HAP-1 (cell line): Measurements from ENCODE around the gene SLC30A2.
A peak's percentile ranks its signal among the peaks of the same experiment; 100 is the strongest.

ENCODE experiments used
- DNase-seq, 2 experiments: peaks; one replicate each; pipeline ENCODE4 v3.0.0-alpha.2; 2016 to 2020; ENCODE audit warnings: low spot score in 2 of 2
- H3K27me3 ChIP-seq: fragments of 250-450 bp; sonication (Bioruptor Pico); 2 replicates; pipeline ENCODE4 v1.5.1; 2020; ENCODE audit warnings: low read depth, mild to moderate bottlenecking, moderate library complexity
- H3K36me3 ChIP-seq: fragments of 250-450 bp; sonication (Bioruptor Pico); replicated peaks from 2 replicates; pipeline ENCODE4 v1.5.1; 2020; ENCODE audit warnings: mild to moderate bottlenecking
- H3K4me1 ChIP-seq: fragments of 250-450 bp; sonication (Bioruptor Pico); 2 replicates; pipeline ENCODE4 v1.5.1; 2020; ENCODE audit warnings: mild to moderate bottlenecking
- H3K4me3 ChIP-seq: fragments of 250-450 bp; sonication (Bioruptor Pico); 2 replicates; pipeline ENCODE4 v1.5.1; 2020; ENCODE audit warnings: mild to moderate bottlenecking, moderate library complexity
- H3K9me3 ChIP-seq: fragments of 250-450 bp; sonication (Bioruptor Pico); 2 replicates; pipeline ENCODE4 v1.5.1; 2020; ENCODE audit warnings: mild to moderate bottlenecking, moderate library complexity
- in situ Hi-C: fragments of 300-500 bp; cut with MboI; formaldehyde crosslinking; loops from 3 replicates; pipeline ENCODE4 v1.14.3; 2020; ENCODE audit warnings: low sequenced_read_pairs, inconsistent platforms, mixed read lengths

Gene SLC30A2

DNA sequence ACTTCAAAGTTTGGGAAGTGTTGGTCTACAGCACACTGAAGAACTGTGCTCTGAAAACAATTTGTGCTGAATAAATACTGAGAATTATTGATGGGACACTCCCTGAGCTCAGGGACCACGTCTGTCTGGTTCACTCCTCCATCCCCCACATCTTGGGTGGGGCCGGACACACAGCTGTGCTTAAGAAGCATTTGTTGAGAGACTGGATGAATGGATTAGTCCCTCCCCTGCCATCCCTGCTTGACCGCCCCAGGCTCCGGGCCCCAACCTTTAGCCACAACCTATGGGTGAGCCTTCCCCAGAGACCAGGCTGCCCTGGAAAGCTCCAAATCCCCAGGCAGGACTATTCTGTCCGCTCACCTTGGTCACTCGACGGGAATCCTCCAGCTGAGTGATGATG lies 14.0 kb upstream of the SLC30A2 start:
- H3K4me1 ChIP-seq = no peaks in the 10 kb centered on the region
- in situ Hi-C loops = no loop called here
- DNase-seq = peak in 1 of 2 experiments; percentile 46
- no peak overlapping the region for H3K4me3 ChIP-seq
- no peaks in the 10 kb centered on the region for H3K9me3 ChIP-seq
- no peaks in the 10 kb centered on the region for H3K36me3 ChIP-seq
- no peaks in the 10 kb centered on the region for H3K27me3 ChIP-seq

DNA sequence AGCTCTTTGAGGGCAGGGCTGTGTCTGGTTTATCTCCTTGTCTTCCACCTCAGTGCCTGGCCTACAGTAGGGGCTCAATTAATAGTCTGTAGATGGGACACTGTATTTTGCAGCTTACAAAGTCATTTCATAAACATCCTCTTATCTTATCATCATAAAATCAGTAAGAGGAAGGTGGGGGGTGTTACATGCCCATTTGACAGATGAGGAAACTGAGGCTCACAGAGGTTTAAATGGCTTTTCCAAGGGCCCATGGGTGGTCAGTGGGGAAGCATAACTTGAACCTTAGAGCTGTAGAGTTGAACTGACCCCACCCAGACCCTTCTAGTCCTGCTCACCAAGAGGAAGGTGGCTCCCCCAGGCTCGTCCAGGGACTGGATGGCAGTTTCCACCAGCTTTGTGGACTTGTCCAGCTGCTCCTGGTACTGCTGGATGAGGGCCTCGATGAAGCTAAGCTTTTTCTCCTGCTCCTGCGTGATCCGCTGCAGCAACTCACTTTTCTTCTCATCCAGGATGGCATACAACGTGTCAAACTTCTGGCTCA lies 12.2 kb upstream of the SLC30A2 start:
- H3K9me3 ChIP-seq = no peaks in the 10 kb centered on the region
- H3K4me3 ChIP-seq = no peak overlapping the region
- no peaks in the 10 kb centered on the region for H3K4me1 ChIP-seq
- DNase-seq = no peak
- no peaks in the 10 kb centered on the region for H3K36me3 ChIP-seq
- H3K27me3 ChIP-seq = no peaks in the 10 kb centered on the region
- in situ Hi-C loops = no loop called here

DNA sequence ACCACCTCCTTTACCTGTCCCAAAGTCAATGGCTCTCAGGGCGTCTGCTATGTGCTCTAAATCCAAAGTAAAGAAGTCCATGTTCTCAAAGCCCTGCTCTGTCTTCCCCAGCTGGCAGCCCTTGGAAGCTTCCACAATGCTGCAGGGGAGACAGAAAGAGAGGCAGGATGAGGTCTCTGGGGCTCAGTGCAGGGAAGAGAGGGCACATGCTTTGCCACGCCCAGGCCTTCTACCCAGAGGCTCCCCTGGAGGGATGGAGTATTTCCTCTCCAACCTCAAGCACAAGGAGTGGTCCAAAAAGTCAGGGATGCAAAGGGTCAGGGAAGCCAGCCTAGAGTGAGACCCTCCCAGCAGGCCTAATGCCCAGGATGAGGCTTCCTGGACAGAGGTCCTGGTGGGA lies 11.3 kb upstream of the SLC30A2 start:
- no peaks in the 10 kb centered on the region for H3K27me3 ChIP-seq
- DNase-seq = no peak
- in situ Hi-C loops = no loop called here

DNA sequence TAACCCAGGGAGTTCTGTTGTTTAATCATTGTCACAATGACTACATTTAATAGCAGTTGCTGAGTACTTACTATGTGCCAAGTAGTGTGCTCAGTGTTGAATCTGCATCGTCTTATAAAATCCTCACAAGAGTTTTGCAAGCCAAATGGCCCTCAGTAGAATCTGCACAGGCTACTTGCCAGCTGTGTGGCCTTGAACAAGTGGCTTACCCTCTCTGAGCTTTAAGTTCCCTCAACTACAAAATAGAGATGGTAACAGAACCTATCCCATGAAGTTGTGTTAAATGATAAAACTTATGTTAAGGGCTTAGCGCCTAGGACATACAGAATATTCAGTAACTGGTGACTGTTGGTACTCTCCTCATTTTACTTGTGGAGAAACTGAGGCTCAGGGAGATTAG lies 9.1 kb upstream of the SLC30A2 start:
- in situ Hi-C loops = no loop called here
- Histone ChIP-seq H3K36me3 (no peaks in the 10 kb centered on the region), H3K9me3 (no peaks in the 10 kb centered on the region), H3K4me3 (no peak overlapping the region), H3K27me3 (no peaks in the 10 kb centered on the region), H3K4me1 (no peaks in the 10 kb centered on the region)
- no peak for DNase-seq

More for the DNA sequence above, 11.3 kb upstream of the SLC30A2 start:
- Histone ChIP-seq H3K9me3 (no peaks in the 10 kb centered on the region), H3K36me3 (no peaks in the 10 kb centered on the region), H3K4me1 (no peaks in the 10 kb centered on the region), H3K4me3 (no peak overlapping the region)

DNA sequence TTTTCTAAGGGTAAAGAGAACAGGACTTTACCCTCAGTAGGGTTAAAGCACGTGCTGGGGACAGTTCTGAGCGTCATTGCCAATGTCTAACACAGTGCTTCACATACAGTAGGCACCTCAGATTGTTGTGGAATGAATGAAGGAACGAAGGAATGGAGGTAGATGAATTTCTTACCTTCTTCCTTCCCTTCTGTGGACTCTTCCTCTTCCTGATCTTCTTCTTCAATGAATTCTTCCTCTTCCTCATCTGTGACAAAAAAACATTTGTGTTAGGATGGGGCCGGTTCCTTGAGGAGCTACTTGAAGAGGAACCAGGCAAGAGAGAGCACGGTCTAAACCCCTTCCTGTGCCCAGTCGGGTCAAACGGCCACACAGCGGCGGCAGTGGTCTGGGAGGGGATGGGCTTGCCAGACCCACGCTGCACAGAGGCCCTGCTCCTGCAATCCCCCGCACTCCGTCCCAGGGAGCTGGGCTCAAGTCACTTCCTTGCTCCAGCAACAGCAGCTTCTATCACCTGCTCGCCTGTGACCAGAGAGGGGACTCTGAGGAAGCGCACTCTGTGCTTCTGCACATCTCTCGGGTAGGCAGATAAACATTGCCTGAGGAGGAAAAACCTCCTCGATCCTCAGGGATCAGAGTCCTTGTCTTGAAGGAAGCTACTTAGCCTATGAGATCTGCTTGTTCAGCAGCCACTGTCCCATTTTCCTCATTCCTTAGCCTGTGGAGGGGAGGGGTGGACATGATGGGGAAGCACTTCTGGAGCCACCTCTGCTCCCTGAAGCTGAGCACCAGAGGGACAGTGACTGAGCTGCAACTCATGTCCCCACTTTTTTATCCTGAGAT lies 8.0 kb upstream of the SLC30A2 start:
- in situ Hi-C loops = no loop called here
- Histone ChIP-seq H3K4me3 (no peak overlapping the region), H3K9me3 (no peaks in the 10 kb centered on the region)

DNA sequence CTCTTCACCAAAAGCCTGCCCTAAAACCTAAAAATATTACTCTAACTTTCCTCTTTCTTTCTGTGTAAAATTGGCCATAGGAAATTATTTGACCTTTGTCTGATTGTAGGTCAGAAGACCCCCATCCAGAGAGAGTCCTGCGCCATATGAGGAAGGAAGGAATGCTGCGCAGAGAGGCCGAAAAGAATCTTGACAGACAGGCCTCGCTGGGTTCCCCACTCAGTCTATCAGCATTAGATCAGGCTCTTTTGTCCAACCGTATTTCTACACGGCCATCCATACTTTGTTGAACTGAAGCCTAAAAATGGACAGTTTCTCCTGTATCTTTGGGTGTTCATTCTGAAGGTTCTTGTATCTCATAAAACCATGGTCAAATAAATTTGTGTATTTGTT lies 4.3 kb upstream of the SLC30A2 start:
- no peak overlapping the region for H3K4me3 ChIP-seq
- H3K27me3 ChIP-seq = peaks cover 27% of the 10 kb centered on the region
- no peaks in the 10 kb centered on the region for H3K4me1 ChIP-seq
- H3K36me3 ChIP-seq = no peaks in the 10 kb centered on the region
- H3K9me3 ChIP-seq = no peaks in the 10 kb centered on the region
- DNase-seq = no peak
- in situ Hi-C loops = no loop called here

More for the DNA sequence above, 8.0 kb upstream of the SLC30A2 start:
- Histone ChIP-seq H3K36me3 (no peaks in the 10 kb centered on the region), H3K27me3 (no peaks in the 10 kb centered on the region), H3K4me1 (no peaks in the 10 kb centered on the region)
- no peak for DNase-seq

DNA sequence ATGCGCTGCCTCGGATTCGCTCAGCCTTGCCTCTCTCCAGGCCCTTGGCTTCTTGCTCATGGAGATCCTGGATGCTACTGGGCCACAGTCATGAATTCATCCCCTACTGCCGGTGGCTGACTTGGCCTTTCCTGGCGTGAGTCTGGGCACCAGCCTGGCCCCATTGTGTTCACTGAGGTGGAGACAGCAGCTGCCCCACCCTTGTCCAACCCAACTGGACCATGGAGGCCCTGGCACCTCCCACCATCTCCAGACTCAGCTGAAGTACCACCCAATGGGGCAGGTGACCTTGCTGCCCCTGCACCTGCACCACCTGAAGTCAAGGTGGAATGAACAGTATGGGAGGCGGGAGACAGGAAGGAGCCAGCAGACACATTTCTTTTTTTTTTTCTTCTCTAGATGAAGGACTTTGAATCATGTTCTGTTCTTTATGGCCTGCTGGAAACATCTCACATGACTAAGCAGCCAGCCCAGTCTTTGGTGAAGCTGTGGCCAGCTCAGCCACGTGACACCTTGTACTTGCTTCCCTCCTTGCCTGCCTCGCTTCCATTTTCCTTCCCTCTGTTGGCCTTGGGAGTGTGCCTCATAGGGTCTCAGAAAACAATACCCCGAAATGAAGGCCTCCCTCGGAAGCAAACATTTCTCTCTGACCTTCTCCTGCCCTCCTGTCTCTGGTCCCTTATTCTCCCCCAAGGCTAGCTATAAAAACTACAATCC lies 3.8 kb upstream of the SLC30A2 start:
- in situ Hi-C loops = no loop called here
- Histone ChIP-seq H3K36me3 (no peaks in the 10 kb centered on the region), H3K4me1 (no peaks in the 10 kb centered on the region), H3K4me3 (no peak overlapping the region), H3K9me3 (no peaks in the 10 kb centered on the region), H3K27me3 (peaks cover 33% of the 10 kb centered on the region)
- no peak for DNase-seq

DNA sequence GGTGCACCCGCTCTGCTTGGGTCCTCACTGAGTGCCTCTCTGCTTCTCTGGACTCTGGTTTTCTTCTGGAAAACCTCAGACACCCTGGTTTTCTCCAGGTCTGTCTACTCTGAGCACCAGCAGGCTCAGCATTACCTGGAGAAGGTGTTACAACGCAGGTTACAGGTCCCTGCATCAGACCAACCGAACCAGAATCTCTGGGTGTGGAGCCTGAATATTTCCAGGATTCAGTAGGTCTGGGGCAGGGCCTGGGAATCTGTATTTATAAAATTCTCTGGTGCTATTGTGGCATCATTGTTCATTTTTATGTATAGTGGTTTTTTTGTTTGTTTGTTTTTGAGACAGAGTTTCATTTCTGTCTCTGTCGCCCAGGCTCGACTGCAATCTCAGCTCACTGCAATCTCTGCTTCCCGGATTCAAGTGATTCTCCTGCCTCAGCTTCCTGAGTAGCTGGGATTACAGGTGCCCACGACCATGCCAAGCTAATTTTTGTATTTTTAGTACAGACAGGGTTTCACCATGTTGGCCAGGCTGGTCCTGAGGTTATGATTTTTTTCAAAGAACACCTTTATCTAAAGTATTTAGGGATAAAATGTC lies 1.5 kb upstream of the SLC30A2 start:
- H3K4me1 ChIP-seq = no peaks in the 10 kb centered on the region
- no peak for DNase-seq
- in situ Hi-C loops = no loop called here
- no peaks in the 10 kb centered on the region for H3K36me3 ChIP-seq
- no peaks in the 10 kb centered on the region for H3K9me3 ChIP-seq
- no peak overlapping the region for H3K4me3 ChIP-seq
- H3K27me3 ChIP-seq = peaks cover 42% of the 10 kb centered on the region

DNA sequence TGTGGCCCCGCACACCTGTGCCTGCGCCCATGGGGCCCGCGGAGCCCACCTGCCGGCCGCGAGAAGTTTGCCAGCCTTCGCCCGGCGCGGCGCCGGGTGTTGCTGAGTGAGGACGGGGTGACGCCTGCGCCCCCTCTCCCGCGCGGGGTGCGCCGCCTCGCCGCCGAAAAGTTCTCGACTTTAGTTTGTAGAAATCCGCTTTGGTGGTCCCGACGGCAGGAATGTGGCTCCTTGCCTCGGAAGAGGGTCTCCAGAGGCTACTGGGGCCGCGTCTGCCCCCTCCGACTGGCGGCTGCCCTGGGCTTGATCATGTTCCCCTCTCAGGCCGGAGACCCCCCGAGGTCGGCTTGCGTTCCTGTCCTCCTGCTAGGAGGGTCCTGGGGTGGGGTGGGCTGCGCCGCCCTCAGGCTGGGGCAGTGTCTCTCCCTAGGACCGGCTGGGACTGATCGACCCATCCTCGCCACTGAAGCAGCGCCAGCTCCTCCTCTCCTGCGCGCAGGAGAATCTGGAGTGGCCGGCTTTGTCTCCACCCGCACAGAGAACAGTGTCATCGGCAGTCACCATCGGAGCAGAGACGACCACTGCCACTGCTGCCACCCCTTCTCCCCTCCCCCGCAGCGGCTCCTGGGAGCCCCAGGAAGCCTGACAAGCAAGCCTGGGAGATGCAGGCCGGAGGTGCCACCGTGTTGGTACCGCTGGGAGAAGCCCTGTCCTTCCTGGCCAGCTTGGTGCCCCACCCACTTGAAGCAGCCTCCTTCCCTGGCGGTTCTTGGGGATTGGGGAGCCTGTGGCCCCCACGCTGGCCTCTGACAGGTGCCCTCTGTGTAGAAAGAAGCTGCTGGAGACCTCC lies 553 bp upstream of the SLC30A2 start:
- no peaks in the 10 kb centered on the region for H3K9me3 ChIP-seq
- H3K27me3 ChIP-seq = peaks cover 43% of the 10 kb centered on the region
- no peak for DNase-seq
- H3K4me3 ChIP-seq = no peak overlapping the region
- no peaks in the 10 kb centered on the region for H3K36me3 ChIP-seq
- no peaks in the 10 kb centered on the region for H3K4me1 ChIP-seq
- in situ Hi-C loops = no loop called here

DNA sequence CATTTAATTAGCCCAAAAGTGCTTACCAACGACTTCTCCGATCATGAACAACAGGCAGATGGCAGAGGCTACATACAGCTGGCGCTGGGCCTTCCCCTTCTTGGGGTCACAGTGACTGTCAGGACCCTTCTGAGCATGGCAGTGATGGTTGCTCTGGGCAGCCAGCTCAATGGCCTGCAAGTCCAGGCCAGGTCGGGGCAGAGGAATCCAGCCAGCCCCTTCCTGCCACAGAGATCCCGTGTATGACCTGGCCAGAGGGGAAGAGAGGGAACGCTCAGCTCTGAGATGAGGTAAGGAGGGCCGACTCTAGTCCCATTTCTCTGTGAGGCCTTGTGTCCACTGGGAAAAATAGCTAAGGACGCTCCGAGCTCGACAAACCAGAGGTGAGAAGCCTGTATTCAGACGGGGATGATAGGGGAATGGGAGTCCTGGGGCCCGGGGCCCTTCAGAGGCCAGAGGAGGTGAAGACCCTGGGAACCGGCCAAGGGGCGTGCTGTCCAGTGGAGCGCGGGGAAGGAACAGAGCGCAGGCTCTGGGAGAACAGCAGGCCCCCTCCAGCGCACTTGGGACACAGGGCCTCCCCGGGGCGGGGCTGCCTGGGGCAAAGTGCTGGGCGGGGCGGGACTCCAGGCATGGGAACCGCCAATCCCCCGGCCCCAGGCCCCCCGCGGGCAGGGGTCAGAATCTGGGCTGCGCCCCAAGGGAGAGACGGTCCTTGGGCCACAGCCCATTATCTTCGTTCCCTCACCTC lies 772 bp downstream of the SLC30A2 start:
- Histone ChIP-seq H3K27me3 (peaks cover 43% of the 10 kb centered on the region), H3K9me3 (no peaks in the 10 kb centered on the region), H3K4me3 (no peak overlapping the region), H3K36me3 (no peaks in the 10 kb centered on the region), H3K4me1 (no peaks in the 10 kb centered on the region)
- no peak for DNase-seq
- in situ Hi-C loops = loop anchor here (5.0 kb wide), 1 partner anchor 112 kb away; the partner anchor contains the start of gene FAM110D

DNA sequence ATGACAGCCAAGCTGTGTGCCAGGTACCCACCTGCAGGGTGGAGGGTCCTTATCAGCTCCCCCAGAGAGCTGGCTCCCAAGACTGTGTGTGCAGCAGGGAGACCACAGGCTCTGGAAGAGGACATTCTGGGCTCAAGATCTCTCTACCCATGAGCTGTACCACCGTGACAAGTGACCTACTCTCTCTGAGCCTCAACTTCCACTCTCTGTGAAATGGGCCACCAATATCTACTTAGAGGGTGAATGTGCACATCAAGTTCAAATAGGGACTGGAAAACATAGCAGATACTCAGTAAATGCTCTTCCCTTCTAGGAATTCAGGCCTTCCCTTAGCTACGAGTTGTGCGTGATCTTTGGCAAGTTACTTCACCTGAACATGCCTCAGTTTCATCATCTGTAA lies 1.5 kb downstream of the SLC30A2 start:
- in situ Hi-C loops = loop anchor here (5.0 kb wide), 1 partner anchor 113 kb away; the partner anchor contains the start of gene FAM110D
- no peak overlapping the region for H3K4me3 ChIP-seq
- H3K4me1 ChIP-seq = no peaks in the 10 kb centered on the region
- H3K27me3 ChIP-seq = peaks cover 43% of the 10 kb centered on the region
- DNase-seq = no peak
- H3K9me3 ChIP-seq = no peaks in the 10 kb centered on the region
- no peaks in the 10 kb centered on the region for H3K36me3 ChIP-seq

DNA sequence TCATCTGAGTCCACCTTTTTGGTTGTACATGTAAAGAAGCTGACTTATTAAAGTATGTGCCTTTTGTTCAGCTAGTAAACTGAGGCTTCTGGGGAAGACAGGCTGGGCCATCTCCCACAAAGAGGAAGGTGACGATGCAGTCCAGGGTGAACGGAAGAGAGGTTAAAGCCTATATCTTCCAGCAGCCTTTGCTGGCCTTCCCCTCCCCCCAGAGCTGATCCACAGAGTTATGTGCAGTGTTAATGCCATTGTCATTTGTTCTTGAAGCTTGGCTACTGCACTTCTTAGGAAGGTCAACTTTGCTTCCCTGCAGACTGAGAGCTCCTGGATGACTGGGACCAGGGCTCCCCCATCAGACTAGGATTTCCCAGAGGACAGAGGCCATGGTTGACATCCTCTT lies 2.2 kb downstream of the SLC30A2 start:
- H3K4me3 ChIP-seq = no peak overlapping the region
- peaks cover 43% of the 10 kb centered on the region for H3K27me3 ChIP-seq
- in situ Hi-C loops = loop anchor here (5.0 kb wide), 1 partner anchor 114 kb away; the partner anchor contains the start of gene FAM110D
- no peaks in the 10 kb centered on the region for H3K36me3 ChIP-seq
- no peaks in the 10 kb centered on the region for H3K9me3 ChIP-seq
- H3K4me1 ChIP-seq = no peaks in the 10 kb centered on the region
- DNase-seq = no peak
